ENCODE measurements around the gene PFKFB3.

DNA sequence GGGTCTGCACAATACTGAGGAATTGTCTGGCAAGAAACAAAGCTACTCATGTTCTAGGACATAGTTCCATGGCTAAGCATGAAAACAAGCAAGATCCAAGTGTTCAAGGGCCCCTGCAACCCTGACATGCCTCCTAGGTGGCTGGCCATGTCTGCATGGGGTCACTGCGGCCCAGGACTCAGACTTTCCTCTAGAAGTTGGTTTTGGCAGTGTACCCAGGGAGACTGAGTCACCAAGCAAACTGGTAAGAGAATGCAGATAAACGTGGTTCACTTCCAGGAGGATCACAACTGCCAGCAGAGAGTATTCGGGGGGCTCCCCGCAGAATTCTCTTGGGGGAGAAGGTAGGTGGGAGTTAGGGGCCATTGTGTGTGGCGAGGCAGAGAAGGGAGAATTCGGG, 7.4 kb upstream of the PFKFB3 start:
- TF ChIP-seq, protein P1, sequence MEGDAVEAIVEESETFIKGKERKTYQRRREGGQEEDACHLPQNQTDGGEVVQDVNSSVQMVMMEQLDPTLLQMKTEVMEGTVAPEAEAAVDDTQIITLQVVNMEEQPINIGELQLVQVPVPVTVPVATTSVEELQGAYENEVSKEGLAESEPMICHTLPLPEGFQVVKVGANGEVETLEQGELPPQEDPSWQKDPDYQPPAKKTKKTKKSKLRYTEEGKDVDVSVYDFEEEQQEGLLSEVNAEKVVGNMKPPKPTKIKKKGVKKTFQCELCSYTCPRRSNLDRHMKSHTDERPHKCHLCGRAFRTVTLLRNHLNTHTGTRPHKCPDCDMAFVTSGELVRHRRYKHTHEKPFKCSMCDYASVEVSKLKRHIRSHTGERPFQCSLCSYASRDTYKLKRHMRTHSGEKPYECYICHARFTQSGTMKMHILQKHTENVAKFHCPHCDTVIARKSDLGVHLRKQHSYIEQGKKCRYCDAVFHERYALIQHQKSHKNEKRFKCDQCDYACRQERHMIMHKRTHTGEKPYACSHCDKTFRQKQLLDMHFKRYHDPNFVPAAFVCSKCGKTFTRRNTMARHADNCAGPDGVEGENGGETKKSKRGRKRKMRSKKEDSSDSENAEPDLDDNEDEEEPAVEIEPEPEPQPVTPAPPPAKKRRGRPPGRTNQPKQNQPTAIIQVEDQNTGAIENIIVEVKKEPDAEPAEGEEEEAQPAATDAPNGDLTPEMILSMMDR (IDR thresholded peaks at IDR 0.05; ENCODE audit: insufficient read depth, low read length, poor library complexity, severe bottlenecking), result no peak
- TF ChIP-seq EZH2phosphoT487 (conservative IDR thresholded peaks at IDR 0.05; ENCODE audit: low read length), result no peak

All from SU-DHL-6 (cell line).